ENCODE results near the gene KPRP.

- TF ChIP-seq CTCF (conservative IDR thresholded peaks at IDR 0.05; ENCODE audit: low read length): no peak
- TF ChIP-seq EZH2phosphoT487 (IDR thresholded peaks at IDR 0.05; ENCODE audit: borderline replicate concordance, low read depth, low read length): no peak
Observed at GRCh38 chr1:152737997-152738396, 19.8 kb upstream of the KPRP start.

Measured in OCI-LY7 (cell line).